Fibroblast of the aortic adventitia (primary cell): ENCODE data around the gene B3GAT1. TPM values are rescaled to one million over a fixed set of nuclear protein-coding genes. Genes with fewer than 3 reads are reported as not detected.

Experiments used
- DNase-seq: peaks from one replicate; pipeline ENCODE4 v3.0.0-alpha.2; 2010; ENCODE audit warnings: low read depth
- H3K4me3 ChIP-seq: 2 replicates; pipeline ENCODE4 v1.5.1; 2011; ENCODE audit warnings: low read depth, mild to moderate bottlenecking, control low read depth, low read length, moderate library complexity
- CTCF ChIP-seq: IDR thresholded peaks from 2 replicates; pipeline ENCODE4 v1.5.1; 2011; ENCODE audit warnings: mild to moderate bottlenecking, low read length, control low read depth, inconsistent platforms; ENCODE audit not compliant: insufficient read depth
- total RNA-seq: library from RNA; depleted of rRNA; stranded (reverse); fragments of >200 nt; gene quantifications from 2 replicates; pipeline ENCODE4 v1.2.3, GENCODE V29; 2012; ENCODE audit warnings: low replicate concordance

B3GAT1 gene
- total RNA-seq, 1 donor, result not detected

- no peak for TF ChIP-seq CTCF
- no peak overlapping the region for H3K4me3 ChIP-seq
- no peak for DNase-seq
Observed at GRCh38 chr11:134358165-134358855, 53.7 kb downstream of the B3GAT1 start.

GRCh38 chr11:134357545-134357839 lies 54.5 kb downstream of the B3GAT1 start:
- no peak for DNase-seq

GRCh38 chr11:134356656-134357544 lies 55.1 kb downstream of the B3GAT1 start:
- no peak for DNase-seq
- no peak overlapping the region for H3K4me3 ChIP-seq
- TF ChIP-seq CTCF, result no peak

More at GRCh38 chr11:134357545-134357839, 54.5 kb downstream of the B3GAT1 start:
- no peak for TF ChIP-seq CTCF
- no peak overlapping the region for H3K4me3 ChIP-seq

GRCh38 chr11:134355656-134356055 lies 56.4 kb downstream of the B3GAT1 start:
- no peak for TF ChIP-seq CTCF
- no peak for DNase-seq
- H3K4me3 ChIP-seq, result no peak overlapping the region

- no peak for DNase-seq
- TF ChIP-seq CTCF, result no peak
- no peak overlapping the region for H3K4me3 ChIP-seq
Observed at GRCh38 chr11:134355136-134355535, 56.9 kb downstream of the B3GAT1 start.

- DNase-seq, result no peak
- TF ChIP-seq CTCF, result no peak
Observed at GRCh38 chr11:134352111-134352510, 59.9 kb downstream of the B3GAT1 start.

GRCh38 chr11:134350381-134350780 lies 61.7 kb downstream of the B3GAT1 start:
- DNase-seq, result no peak
- H3K4me3 ChIP-seq, result no peak overlapping the region
- no peak for TF ChIP-seq CTCF

More at GRCh38 chr11:134352111-134352510, 59.9 kb downstream of the B3GAT1 start:
- no peak overlapping the region for H3K4me3 ChIP-seq
